ENCODE results near the gene AUTS2.

Gene AUTS2

DNA sequence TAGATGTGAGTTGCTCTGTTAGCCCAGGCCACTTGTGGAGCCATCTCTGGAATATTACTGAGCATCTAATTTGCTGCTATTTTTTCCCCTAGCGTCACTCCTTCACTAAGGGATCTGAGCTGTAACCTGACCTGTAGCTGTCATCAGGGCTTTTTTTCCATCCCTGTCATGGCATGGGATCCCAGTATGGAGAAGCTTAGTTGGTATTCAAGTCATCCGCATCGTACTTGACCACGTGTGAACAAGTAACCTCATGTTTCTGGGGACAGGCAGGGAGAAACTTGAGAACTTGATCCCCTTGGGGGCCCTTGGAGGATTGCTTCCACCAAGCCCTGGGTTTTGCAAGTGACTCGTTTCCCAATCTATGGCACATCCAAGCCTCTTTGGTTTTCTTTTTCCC, 1059.3 kb downstream of the AUTS2 start:
- TF ChIP-seq, protein P1, sequence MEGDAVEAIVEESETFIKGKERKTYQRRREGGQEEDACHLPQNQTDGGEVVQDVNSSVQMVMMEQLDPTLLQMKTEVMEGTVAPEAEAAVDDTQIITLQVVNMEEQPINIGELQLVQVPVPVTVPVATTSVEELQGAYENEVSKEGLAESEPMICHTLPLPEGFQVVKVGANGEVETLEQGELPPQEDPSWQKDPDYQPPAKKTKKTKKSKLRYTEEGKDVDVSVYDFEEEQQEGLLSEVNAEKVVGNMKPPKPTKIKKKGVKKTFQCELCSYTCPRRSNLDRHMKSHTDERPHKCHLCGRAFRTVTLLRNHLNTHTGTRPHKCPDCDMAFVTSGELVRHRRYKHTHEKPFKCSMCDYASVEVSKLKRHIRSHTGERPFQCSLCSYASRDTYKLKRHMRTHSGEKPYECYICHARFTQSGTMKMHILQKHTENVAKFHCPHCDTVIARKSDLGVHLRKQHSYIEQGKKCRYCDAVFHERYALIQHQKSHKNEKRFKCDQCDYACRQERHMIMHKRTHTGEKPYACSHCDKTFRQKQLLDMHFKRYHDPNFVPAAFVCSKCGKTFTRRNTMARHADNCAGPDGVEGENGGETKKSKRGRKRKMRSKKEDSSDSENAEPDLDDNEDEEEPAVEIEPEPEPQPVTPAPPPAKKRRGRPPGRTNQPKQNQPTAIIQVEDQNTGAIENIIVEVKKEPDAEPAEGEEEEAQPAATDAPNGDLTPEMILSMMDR (IDR thresholded peaks at IDR 0.05; ENCODE audit: insufficient read depth, low read depth, low read length, missing control alignments) = no peak
- DNase-seq (ENCODE audit: low read depth) = no peak
- no peak overlapping the region for H3K4me3 ChIP-seq (ENCODE audit: low read depth, low read length)

GRCh38 chr7:70657989-70658632, 1059.8 kb downstream of the AUTS2 start:
- TF ChIP-seq, protein P1 (IDR thresholded peaks at IDR 0.05; ENCODE audit: insufficient read depth, low read depth, low read length, missing control alignments) = no peak
- DNase-seq (ENCODE audit: low read depth) = no peak
- H3K4me3 ChIP-seq (ENCODE audit: low read depth, low read length) = no peak overlapping the region

- no peak for DNase-seq (ENCODE audit: low read depth)
- TF ChIP-seq, protein P1 (IDR thresholded peaks at IDR 0.05; ENCODE audit: insufficient read depth, low read depth, low read length, missing control alignments) = no peak
- H3K4me3 ChIP-seq (ENCODE audit: low read depth, low read length) = no peak overlapping the region
Observed at GRCh38 chr7:70659263-70659662, 1061.0 kb downstream of the AUTS2 start.

- H3K4me3 ChIP-seq (ENCODE audit: low read depth, low read length) = no peak overlapping the region
- DNase-seq (ENCODE audit: low read depth) = peak; percentile 18
- TF ChIP-seq, protein P1 (IDR thresholded peaks at IDR 0.05; ENCODE audit: insufficient read depth, low read depth, low read length, missing control alignments) = no peak
Observed at GRCh38 chr7:70660154-70660818, 1062.0 kb downstream of the AUTS2 start.

DNA sequence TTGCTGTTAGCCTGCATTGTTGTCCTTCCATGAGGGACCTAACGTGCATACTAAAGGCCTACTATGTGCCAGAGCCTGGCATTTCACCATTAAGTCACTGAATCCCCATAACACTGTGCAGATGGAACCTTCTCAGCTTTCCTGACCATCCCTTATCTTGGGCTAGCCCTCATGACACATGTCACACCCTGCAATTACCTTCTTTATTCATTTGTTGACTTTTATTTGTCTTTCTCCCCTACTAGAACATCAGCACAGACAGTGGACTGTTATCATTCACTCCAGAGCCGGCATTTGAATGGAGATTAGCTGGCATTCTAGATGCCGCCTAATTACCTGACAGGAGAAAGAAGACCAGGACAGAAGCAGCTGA, 1062.5 kb downstream of the AUTS2 start:
- H3K4me3 ChIP-seq (ENCODE audit: low read depth, low read length) = no peak overlapping the region
- TF ChIP-seq, protein P1 (IDR thresholded peaks at IDR 0.05; ENCODE audit: insufficient read depth, low read depth, low read length, missing control alignments) = no peak
- DNase-seq (ENCODE audit: low read depth) = no peak

DNA sequence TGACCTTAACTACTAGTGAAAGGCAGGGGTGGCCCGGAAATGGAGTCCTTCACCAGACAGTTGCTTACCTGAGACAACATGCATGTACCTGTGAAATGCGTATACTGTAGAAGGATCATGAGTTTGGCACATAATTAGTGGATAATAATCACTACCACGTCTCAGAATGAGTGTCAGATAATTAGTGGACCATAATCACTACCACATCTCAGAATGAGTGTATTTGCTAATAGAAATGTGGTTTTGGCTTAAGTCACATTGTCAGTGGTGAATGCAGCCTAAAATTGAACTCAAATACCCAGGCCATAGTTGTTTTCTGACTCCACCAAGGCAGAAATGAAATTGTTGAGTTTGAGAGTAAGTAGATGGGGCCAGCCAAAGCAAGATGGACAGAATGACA, 1065.4 kb downstream of the AUTS2 start:
- peak; percentile 17 for DNase-seq (ENCODE audit: low read depth)
- TF ChIP-seq, protein P1 (IDR thresholded peaks at IDR 0.05; ENCODE audit: insufficient read depth, low read depth, low read length, missing control alignments) = no peak
- no peak overlapping the region for H3K4me3 ChIP-seq (ENCODE audit: low read depth, low read length)

DNA sequence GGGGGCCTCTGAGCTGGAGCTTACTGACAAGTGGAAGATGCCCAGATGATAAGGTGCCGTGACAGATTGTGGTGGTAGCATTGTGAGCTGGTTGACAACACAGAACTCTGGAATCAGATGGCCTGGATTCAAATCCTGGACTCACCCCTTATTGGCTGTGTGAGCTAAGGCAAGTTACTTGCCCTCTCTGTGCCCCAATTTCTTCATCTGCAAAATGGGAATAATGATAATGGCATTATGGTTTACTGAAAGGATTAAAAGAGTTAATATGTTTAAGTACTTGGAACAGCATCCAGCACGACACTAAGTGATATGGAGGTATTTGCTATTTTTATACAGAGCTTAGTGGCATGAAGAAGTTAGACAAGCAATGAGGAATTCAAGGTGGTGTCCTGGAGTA, 1067.7 kb downstream of the AUTS2 start:
- no peak for DNase-seq (ENCODE audit: low read depth)
- TF ChIP-seq, protein P1 (IDR thresholded peaks at IDR 0.05; ENCODE audit: insufficient read depth, low read depth, low read length, missing control alignments) = no peak

More for the DNA sequence above, 1067.7 kb downstream of the AUTS2 start:
- H3K4me3 ChIP-seq (ENCODE audit: low read depth, low read length) = no peak overlapping the region
